H1 (cell line): ENCODE data around the gene MANBA. TPM values are rescaled to one million over a fixed set of nuclear protein-coding genes. Genes with fewer than 3 reads are reported as not detected.

Experiments
- CTCF ChIA-PET: fragments of 300-600 bp; sonication (Branson Sonifier 250); formaldehyde crosslinking; loops from one replicate; lab custom pipeline; 2021; ENCODE audit not compliant: partially characterized antibody; lab: Charles Lee
- POLR2A ChIA-PET: fragments of 300-600 bp; sonication (Branson Sonifier 250); formaldehyde crosslinking; loops from one replicate; lab custom pipeline; 2021; ENCODE audit warnings: inconsistent platforms; ENCODE audit not compliant: partially characterized antibody; lab: Charles Lee
- DNase-seq, 2 experiments: peaks; one replicate each; pipeline versions ENCODE4 v3.0.0 to v3.0.0-alpha.2; 2010 to 2022; ENCODE audit warnings: low spot score in 2 of 2, low read depth in 1 of 2, mixed read lengths in 1 of 2
- FAIRE-seq: peaks from 2 replicates; lab custom pipeline; 2011; peaks lifted over from hg19 to GRCh38; lab: Jason Lieb, UNC
- H2AFZ ChIP-seq: 2 replicates; pipeline ENCODE4 v1.8.1; 2012; ENCODE audit warnings: low read length, inconsistent platforms
- H2AK5ac ChIP-seq: 2 replicates; pipeline ENCODE4 v1.6.1; 2013; ENCODE audit warnings: low read depth, low read length
- H2BK120ac ChIP-seq: replicated peaks from 2 replicates; pipeline ENCODE3; 2013; ENCODE audit warnings: low read depth, low read length, inconsistent platforms
- H2BK12ac ChIP-seq: 2 replicates; pipeline ENCODE4 v1.6.1; 2013; ENCODE audit warnings: low read depth, low read length
- H2BK15ac ChIP-seq: 2 replicates; pipeline ENCODE4 v1.6.1; 2013; ENCODE audit warnings: low read length
- H2BK20ac ChIP-seq: 2 replicates; pipeline ENCODE4 v1.6.1; 2013; ENCODE audit warnings: low read length
- H2BK5ac ChIP-seq: 2 replicates; pipeline ENCODE4 v1.6.1; 2013; ENCODE audit warnings: low read depth, low read length
- H3K14ac ChIP-seq: 2 replicates; pipeline ENCODE4 v1.6.1; 2013; ENCODE audit warnings: inconsistent platforms; ENCODE audit not compliant: insufficient read length
- H3K18ac ChIP-seq: 2 replicates; pipeline ENCODE4 v1.6.1; 2013; ENCODE audit warnings: low read length; ENCODE audit errors: extremely low read depth
- H3K23ac ChIP-seq: 2 replicates; pipeline ENCODE4 v1.6.1; 2013; ENCODE audit warnings: inconsistent platforms; ENCODE audit not compliant: insufficient read length
- H3K23me2 ChIP-seq: 2 replicates; pipeline ENCODE4 v1.6.1; 2013; ENCODE audit warnings: low read depth, low read length
- H3K27ac ChIP-seq: 2 replicates; pipeline ENCODE4 v1.6.1; 2011; ENCODE audit warnings: low read depth, low read length, inconsistent platforms
- H3K27me3 ChIP-seq, 4 experiments: replicated peaks in 1 of 4; 1 replicate in 1 of 4; 2 replicates in 3 of 4; pipeline versions ENCODE4 v1.6.1 to v1.8.1; 2011 to 2013; ENCODE audit warnings: low read length in 3 of 4, mild to moderate bottlenecking in 3 of 4, inconsistent platforms in 2 of 4, mixed read lengths in 2 of 4, moderate library complexity in 1 of 4; ENCODE audit not compliant: control insufficient read depth in 3 of 4, insufficient read depth in 3 of 4; ENCODE audit errors: extremely low read depth in 1 of 4
- H3K36me3 ChIP-seq, 4 experiments: 2 replicates each; pipeline versions ENCODE4 v1.6.1 to v1.8.1; 2011 to 2013; ENCODE audit warnings: mild to moderate bottlenecking in 4 of 4, low read length in 3 of 4, moderate library complexity in 2 of 4, control low read depth in 1 of 4, inconsistent platforms in 1 of 4; ENCODE audit not compliant: insufficient read depth in 4 of 4, control insufficient read depth in 2 of 4
- H3K4ac ChIP-seq: replicated peaks from 2 replicates; pipeline ENCODE3; 2013; ENCODE audit warnings: low read length, low read depth, mixed read lengths, inconsistent platforms; ENCODE audit not compliant: insufficient read length
- H3K4me1 ChIP-seq, 4 experiments: replicated peaks in 1 of 4; 1 replicate in 1 of 4; 2 replicates in 3 of 4; pipeline versions ENCODE4 v1.6.1 to v1.8.1; 2011 to 2013; ENCODE audit warnings: low read length in 3 of 4, inconsistent platforms in 2 of 4, mixed read lengths in 1 of 4; ENCODE audit not compliant: insufficient read depth in 4 of 4, control insufficient read depth in 3 of 4
- H3K4me2 ChIP-seq, 2 experiments: 2 replicates each; pipeline versions ENCODE4 v1.6.1 to v1.8.1; 2011 to 2013; ENCODE audit warnings: low read depth in 2 of 2, low read length in 2 of 2, control low read depth in 1 of 2, inconsistent platforms in 1 of 2, mild to moderate bottlenecking in 1 of 2; ENCODE audit not compliant: insufficient read depth in 1 of 2
- H3K4me3 ChIP-seq, 4 experiments: fragments of 200-600, 300-600 bp in 1 of 4; sonication (generic), shearing (Covaris generic), sonication (Bioruptor Twin) in 1 of 4; 2 replicates each; pipeline versions ENCODE4 v1.5.1 to v1.8.1; 2011 to 2016; ENCODE audit warnings: low read length in 4 of 4, low read depth in 3 of 4, control low read depth in 2 of 4, inconsistent platforms in 2 of 4, mild to moderate bottlenecking in 2 of 4, mixed read lengths in 1 of 4, moderate library complexity in 1 of 4; ENCODE audit not compliant: insufficient read depth in 2 of 4; ENCODE audit errors: extremely low read depth in 1 of 4
- H3K56ac ChIP-seq: replicated peaks from 2 replicates; pipeline ENCODE3; 2013; ENCODE audit warnings: low read depth, mild to moderate bottlenecking, mixed read lengths, low read length, inconsistent platforms; ENCODE audit not compliant: insufficient read length
- H3K79me1 ChIP-seq: 2 replicates; pipeline ENCODE4 v1.6.1; 2013; ENCODE audit warnings: low read depth, low read length, control low read depth
- H3K79me2 ChIP-seq, 2 experiments: 2 replicates each; pipeline versions ENCODE4 v1.6.1 to v1.8.1; 2012 to 2013; ENCODE audit warnings: low read length in 2 of 2, mild to moderate bottlenecking in 2 of 2, inconsistent platforms in 1 of 2; ENCODE audit not compliant: insufficient read depth in 2 of 2, control insufficient read depth in 1 of 2
- H3K9ac ChIP-seq, 4 experiments: replicated peaks in 1 of 4; 1 replicate in 1 of 4; 2 replicates in 3 of 4; pipeline versions ENCODE4 v1.6.1 to v1.8.1; 2011 to 2013; ENCODE audit warnings: low read depth in 3 of 4, low read length in 3 of 4, control low read depth in 2 of 4, mild to moderate bottlenecking in 2 of 4, moderate library complexity in 2 of 4, inconsistent platforms in 1 of 4; ENCODE audit errors: extremely low read depth in 1 of 4
- H3K9me3 ChIP-seq, 2 experiments: 2 replicates each; pipeline versions ENCODE4 v1.6.1 to v1.8.1; 2012 to 2013; ENCODE audit warnings: mild to moderate bottlenecking in 2 of 2, moderate library complexity in 2 of 2, control low read depth in 1 of 2, inconsistent platforms in 1 of 2, low read depth in 1 of 2, low read length in 1 of 2, mixed read lengths in 1 of 2; ENCODE audit not compliant: insufficient read depth in 2 of 2
- H4K20me1 ChIP-seq, 2 experiments: replicated peaks in 1 of 2; 2 replicates each; pipeline versions ENCODE3 to v1.8.1; 2011 to 2013; ENCODE audit warnings: inconsistent platforms in 2 of 2, low read length in 2 of 2, mild to moderate bottlenecking in 1 of 2; ENCODE audit not compliant: insufficient read depth in 2 of 2, control insufficient read depth in 1 of 2
- H4K5ac ChIP-seq: 2 replicates; pipeline ENCODE4 v1.6.1; 2013; ENCODE audit warnings: low read length, low read depth, mixed read lengths, inconsistent platforms; ENCODE audit not compliant: insufficient read length
- H4K8ac ChIP-seq: 2 replicates; pipeline ENCODE4 v1.8.0; 2013; ENCODE audit warnings: mild to moderate bottlenecking, moderate library complexity, low read length, inconsistent platforms; ENCODE audit not compliant: insufficient read depth; ENCODE audit errors: extremely low read depth
- H4K91ac ChIP-seq: replicated peaks from 2 replicates; pipeline ENCODE3; 2013; ENCODE audit warnings: low read length, mixed read lengths, inconsistent platforms; ENCODE audit not compliant: insufficient read length
- ASH2L ChIP-seq: fragments of 200-600, 300-600 bp; sonication (generic); IDR thresholded peaks from one replicate; pipeline ENCODE4 v1.7.1; 2017; ENCODE audit warnings: low read length
- EP300 ChIP-seq, 2 experiments: IDR thresholded peaks; 1 replicate in 1 of 2; 2 replicates in 1 of 2; pipeline ENCODE4 v1.6.1; 2011 to 2012; ENCODE audit warnings: low read depth in 2 of 2, low read length in 2 of 2, mild to moderate bottlenecking in 2 of 2, borderline replicate concordance in 1 of 2, inconsistent platforms in 1 of 2, moderate library complexity in 1 of 2
- EZH2 ChIP-seq: fragments of 200-600 bp; sonication (generic); IDR thresholded peaks from 2 replicates; pipeline ENCODE4 v1.7.1; 2012; ENCODE audit warnings: low read depth, mild to moderate bottlenecking, moderate library complexity, low read length, inconsistent platforms; ENCODE audit not compliant: severe bottlenecking
- MAX ChIP-seq: IDR thresholded peaks from 2 replicates; pipeline ENCODE4 v1.6.1; 2012; ENCODE audit warnings: inconsistent platforms
- NRF1 ChIP-seq: IDR thresholded peaks from 2 replicates; pipeline ENCODE4 v1.6.1; 2011; ENCODE audit warnings: mild to moderate bottlenecking, low read depth, low read length, improper control_type of control experiment
- RAD21 ChIP-seq, 2 experiments: IDR thresholded peaks in 1 of 2; conservative IDR thresholded peaks in 1 of 2; 2 replicates each; pipeline ENCODE4 v1.6.1; 2011; ENCODE audit warnings: low read depth in 2 of 2, low read length in 2 of 2, improper control_type of control experiment in 1 of 2, inconsistent platforms in 1 of 2, mild to moderate bottlenecking in 1 of 2, moderate library complexity in 1 of 2
- SIN3A ChIP-seq, 2 experiments: IDR thresholded peaks in 1 of 2; conservative IDR thresholded peaks in 1 of 2; 2 replicates each; pipeline ENCODE4 v1.6.1; 2011 to 2012; ENCODE audit warnings: low read length in 2 of 2, improper control_type of control experiment in 1 of 2, low read depth in 1 of 2, mild to moderate bottlenecking in 1 of 2
- SP1 ChIP-seq: IDR thresholded peaks from 2 replicates; pipeline ENCODE4 v1.6.1; 2011; ENCODE audit warnings: low read depth, low read length
- TCF12 ChIP-seq: IDR thresholded peaks from 2 replicates; pipeline ENCODE4 v1.6.1; 2011; ENCODE audit warnings: low read depth, mild to moderate bottlenecking, low read length
- TEAD4 ChIP-seq: IDR thresholded peaks from 2 replicates; pipeline ENCODE4 v1.6.1; 2012; ENCODE audit warnings: low read depth, low read length, inconsistent platforms, mixed read lengths
- WGBS, 2 experiments: shearing (Covaris generic) in 1 of 2; methylation state at CpG; one replicate each; pipeline versions ENCODE4 v1.1.6 to v1.1.7; 2013 to 2015; ENCODE audit warnings: low lambda C conversion rate in 2 of 2, mixed read lengths in 2 of 2, inconsistent platforms in 1 of 2, low coverage in 1 of 2, missing lambda C conversion rate in 1 of 2; ENCODE audit not compliant: insufficient replicate concordance in 2 of 2, insufficient coverage in 1 of 2, insufficient read length in 1 of 2; ENCODE audit errors: extremely low coverage in 1 of 2, missing lambda C conversion rate in 1 of 2; 5-methylcytosine and 5-hydroxymethylcytosine counted together
- polyA plus RNA-seq, 7 experiments: library from polyadenylated mRNA; depleted of rRNA in 3 of 7; stranded (reverse) in 5 of 7; unstranded in 2 of 7; fragments of >200 nt in 5 of 7; fragments of 200-250 nt in 2 of 7; gene quantifications; 1 replicate in 5 of 7; 2 replicates in 1 of 7; 4 replicates in 1 of 7; pipeline versions ENCODE4 v1.2.1 to v1.2.3, GENCODE V29; 2011 to 2013; ENCODE audit warnings: missing spikeins in 2 of 7, mixed read lengths in 2 of 7
- total RNA-seq: library from RNA; stranded (reverse); fragmentation: NEBNext Ultra II Directional; extraction: Animal tissue kit (Norgen Biotek cat#: 25700); gene quantifications from 2 replicates; pipeline ENCODE4 v1.2.1, GENCODE V29; 2021

The MANBA gene
- total and polyA plus RNA-seq, 2 of the 8 experiments (the other 6 are each of a cell fraction or from before 2014, with no cell fraction given) = 22.9 to 27.8 TPM

DNA sequence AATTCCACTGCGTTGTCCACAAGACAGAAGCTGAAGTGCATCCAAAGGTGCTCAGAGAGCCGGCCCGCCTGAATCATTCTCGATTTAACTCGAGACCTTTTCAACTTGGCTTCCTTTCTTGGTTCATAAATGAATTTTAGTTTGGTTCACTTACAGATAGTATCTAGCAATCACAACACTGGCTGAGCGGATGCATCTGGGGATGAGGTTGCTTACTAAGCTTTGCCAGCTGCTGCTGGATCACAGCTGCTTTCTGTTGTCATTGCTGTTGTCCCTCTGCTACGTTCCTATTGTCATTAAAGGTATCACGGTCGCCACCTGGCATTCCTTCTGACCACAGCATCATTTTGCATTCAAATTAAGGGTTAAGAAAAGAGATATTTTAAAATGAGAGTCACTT lies 144.1 kb downstream of the MANBA start:
- H2BK20ac ChIP-seq = no peak overlapping the region
- H3K56ac ChIP-seq = no peak overlapping the region
- H2BK120ac ChIP-seq = no peak overlapping the region
- no peaks in the 10 kb centered on the region for H3K27me3 ChIP-seq
- CTCF ChIA-PET = interaction anchor here (0.6 to 1.3 kb wide), 5 partner anchors 11 to 395 kb away, joined by 3 to 6 read pairs (median 3); no protein-coding TSS in a partner anchor
- H3K79me2 ChIP-seq = no peaks in the 10 kb centered on the region
- POLR2A ChIA-PET = interaction anchor here (0.9 kb wide), 1 partner anchor 175 kb away, joined by 3 read pairs; no protein-coding TSS in a partner anchor
- H4K5ac ChIP-seq = no peak overlapping the region
- 0 out of 2 replicates have a peak overlapping the region, but pooled peaks have one; percentile 71 for H2BK12ac ChIP-seq
- H3K23me2 ChIP-seq = no peaks in the 10 kb centered on the region
- FAIRE-seq = no peak
- DNase-seq = no peak
- no peak overlapping the region for H3K14ac ChIP-seq
- no peak overlapping the region for H3K23ac ChIP-seq
- no peaks in the 10 kb centered on the region for H3K79me1 ChIP-seq
- no peaks in the 10 kb centered on the region for H3K9me3 ChIP-seq
- no peaks in the 10 kb centered on the region for H3K36me3 ChIP-seq
- no peak overlapping the region for H2BK15ac ChIP-seq
- TF ChIP-seq RAD21 (IDR thresholded peaks at IDR 0.05 in 1 of 2, conservative IDR thresholded peaks at IDR 0.05 in 1 of 2; ENCODE audit: low read depth in 2 of 2, low read length in 2 of 2) (0 out of 4 replicates have a peak, but pooled peaks of 1 of the 2 experiments have one; percentile 1), TEAD4 (peak; percentile 52; the same call in 1 of the 2 replicates), ASH2L (peak; percentile 31), SP1 (no peak), EP300 (IDR thresholded peaks at IDR 0.05; ENCODE audit: borderline replicate concordance in 1 of 2, low read depth in 2 of 2, low read length in 2 of 2) (peak in 1 of 2 experiments; percentile 54; a peak in 1 of 3 replicates), SIN3A (conservative IDR thresholded peaks at IDR 0.05 in 1 of 2, IDR thresholded peaks at IDR 0.05 in 1 of 2; ENCODE audit: low read depth in 1 of 2, low read length in 2 of 2) (peak; percentile 93; a peak in 3 of 4 replicates), EZH2 (no peak), NRF1 (no peak), MAX (no peak), TCF12 (peak; percentile 95)
- peak overlapping the region; percentile 2; the same call in 1 of the 2 replicates for H2BK5ac ChIP-seq
- peaks cover 5 to 9% (median 6%) of the 10 kb centered on the region in 4 experiments for H3K4me1 ChIP-seq
- H3K27ac ChIP-seq = peak overlapping the region; percentile 21; the same call in 1 of the 2 replicates
- H3K4me3 ChIP-seq = no peak overlapping the region
- H2AK5ac ChIP-seq = no peak overlapping the region
- no peak overlapping the region for H3K4ac ChIP-seq
- 0 out of 4 replicates have a peak overlapping the region, but pooled peaks have one; percentile 4 to 36 for H3K4me2 ChIP-seq
- WGBS, 2 experiments = 58% methylated on average over 9 of the region's 9 CpGs; no CpG with 5 or more reads in 1 of the 2 experiments
- no peak overlapping the region for H4K8ac ChIP-seq
- no peak overlapping the region; the same call in 1 of the 2 replicates for H3K18ac ChIP-seq
- no peak overlapping the region for H4K91ac ChIP-seq
- no peak overlapping the region for H2AFZ ChIP-seq
- no peaks in the 10 kb centered on the region for H4K20me1 ChIP-seq
- no peak overlapping the region for H3K9ac ChIP-seq
